HepG2 (cell line): Measurements from ENCODE around the gene SEPTIN12. TPM values are rescaled to one million over a fixed set of nuclear protein-coding genes. Genes with fewer than 3 reads are reported as not detected.
A peak's percentile ranks its signal among the peaks of the same experiment; 100 is the strongest.

Source experiments
- CBFB ChIP-seq: sonication (generic); formaldehyde crosslinking; IDR thresholded peaks from 2 replicates; pipeline ENCODE4 v1.4.0; 2020; ENCODE audit warnings: missing genetic modification reagents
- HDAC1 ChIP-seq: sonication (generic); formaldehyde crosslinking; IDR thresholded peaks from 2 replicates; pipeline ENCODE4 v1.5.1; 2020; ENCODE audit warnings: mild to moderate bottlenecking, missing genetic modification reagents
- HNF4G ChIP-seq, 2 experiments: sonication (generic) in 1 of 2; formaldehyde crosslinking in 1 of 2; IDR thresholded peaks; 2 replicates each; pipeline versions ENCODE4 v1.4.0 to v1.6.1; 2011 to 2020; ENCODE audit warnings: borderline replicate concordance in 2 of 2, low read depth in 2 of 2, mild to moderate bottlenecking in 2 of 2, low read length in 1 of 2, missing genetic modification reagents in 1 of 2, moderate library complexity in 1 of 2
- MBNL3 ChIP-seq: fragments of 250-450 bp; sonication (Bioruptor Pico); conservative IDR thresholded peaks from 2 replicates; pipeline ENCODE4 v1.8.0; 2022; ENCODE audit warnings: mild to moderate bottlenecking, inconsistent platforms
- STAT5B ChIP-seq: sonication (generic); formaldehyde crosslinking; IDR thresholded peaks from 2 replicates; pipeline ENCODE4 v1.4.0; 2020; ENCODE audit warnings: missing genetic modification reagents
- ZNF619 ChIP-seq: sonication (generic); formaldehyde crosslinking; IDR thresholded peaks from 2 replicates; pipeline ENCODE4 v1.4.0; 2020; ENCODE audit warnings: mild to moderate bottlenecking, missing genetic modification reagents
- ZNF850 ChIP-seq: sonication (generic); formaldehyde crosslinking; conservative IDR thresholded peaks from 2 replicates; pipeline ENCODE4 v1.9.0; 2021; ENCODE audit warnings: mild to moderate bottlenecking, missing genetic modification reagents
- ZSCAN29 ChIP-seq: sonication (generic); formaldehyde crosslinking; conservative IDR thresholded peaks from 2 replicates; pipeline ENCODE4 v1.4.0; 2020; ENCODE audit warnings: mild to moderate bottlenecking, missing genetic modification reagents
- polyA plus RNA-seq, 8 experiments: library from polyadenylated mRNA; depleted of rRNA in 3 of 8; stranded (reverse) in 7 of 8; unstranded in 1 of 8; fragments of >200 nt; fragmentation: Illumina TruSeq in 4 of 8; extraction: Trizol in 4 of 8; gene quantifications; 2 replicates each; pipeline versions ENCODE4 v1.2.1 to v1.2.3, GENCODE V29; 2011 to 2016; ENCODE audit warnings: low read depth in 4 of 8, missing spikeins in 1 of 8, mixed read lengths in 1 of 8; ENCODE audit not compliant: insufficient read depth in 1 of 8
- total RNA-seq, 5 experiments: library from RNA; depleted of rRNA; stranded (reverse); fragments of >200 nt; fragmentation: Illumina TruSeq; extraction: Trizol; gene quantifications; 2 replicates each; pipeline ENCODE4 v1.2.3, GENCODE V29; 2016; ENCODE audit warnings: low read depth in 1 of 5
- TF ChIP-seq, protein P1 (sequence below): sonication (generic); formaldehyde crosslinking; IDR thresholded peaks from 2 replicates; pipeline ENCODE4 v1.4.0; 2020; ENCODE audit warnings: missing genetic modification reagents, mild to moderate bottlenecking, borderline replicate concordance
- TF ChIP-seq, protein P2 (sequence below): sonication (generic); formaldehyde crosslinking; IDR thresholded peaks from 2 replicates; pipeline ENCODE4 v1.4.0; 2020; ENCODE audit warnings: mild to moderate bottlenecking, missing genetic modification reagents
- TF ChIP-seq, protein P3 (sequence below): sonication (generic); formaldehyde crosslinking; IDR thresholded peaks from one replicate; pipeline ENCODE4 v1.5.1; 2020; ENCODE audit warnings: mild to moderate bottlenecking, missing genetic modification reagents; ENCODE audit errors: not compliant biosample characterization
- TF ChIP-seq, protein P4 (sequence below): sonication (generic); IDR thresholded peaks from 2 replicates; pipeline ENCODE4 v1.6.1; 2016; ENCODE audit warnings: low read depth, borderline replicate concordance

SEPTIN12 gene
- total and polyA plus RNA-seq, 2 of the 13 experiments (the other 11 are each of a cell fraction or from before 2014, with no cell fraction given) = 0.22 TPM; not detected in 1

DNA sequence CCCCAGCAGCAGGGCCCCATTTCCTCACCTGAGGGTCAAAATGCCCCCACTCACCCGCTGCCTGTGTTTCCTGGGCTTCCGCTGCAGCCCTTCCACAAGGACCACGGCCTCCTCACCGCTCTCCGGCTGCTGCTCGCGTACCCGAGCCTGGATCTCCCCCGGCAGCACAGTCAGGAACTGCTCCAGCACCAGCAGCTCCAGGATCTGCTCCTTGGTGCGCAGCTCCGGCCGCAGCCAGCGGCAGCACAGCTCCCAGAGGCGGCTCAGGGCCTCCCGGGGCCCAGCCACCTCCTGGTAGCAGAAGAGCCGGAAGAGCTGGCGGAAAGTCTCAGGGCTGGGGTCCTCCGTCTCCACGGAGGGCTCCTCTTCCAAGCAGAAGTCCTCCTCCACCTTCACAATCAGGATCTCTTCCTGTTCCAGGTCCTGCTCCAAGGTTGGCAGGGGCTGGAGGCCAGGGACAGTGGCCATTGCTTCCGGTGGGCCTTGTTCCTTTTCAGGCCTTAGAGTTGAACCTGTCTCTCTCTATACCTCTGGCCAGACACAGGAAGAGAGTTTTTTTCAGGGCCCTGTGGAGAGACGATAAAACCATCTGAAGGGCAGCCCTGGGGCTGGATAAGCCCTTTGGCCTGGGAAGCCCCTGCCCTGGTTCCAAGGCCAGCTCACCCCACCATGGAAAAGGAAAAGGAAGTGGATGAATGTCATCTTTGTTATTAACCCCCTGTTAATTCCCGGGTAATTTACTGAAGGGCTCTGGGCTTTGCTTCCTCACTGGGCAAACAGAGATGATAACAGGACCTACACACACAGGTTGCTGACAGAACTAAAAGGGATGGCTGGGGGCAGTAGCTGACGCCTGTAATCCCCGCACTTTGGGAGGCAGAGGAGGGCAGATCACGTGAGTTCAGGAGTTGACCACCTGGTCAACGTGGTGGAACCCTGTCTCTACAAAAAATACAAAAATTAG lies 22.4 kb downstream of the SEPTIN12 start (continued):
- TF ChIP-seq, protein P1, sequence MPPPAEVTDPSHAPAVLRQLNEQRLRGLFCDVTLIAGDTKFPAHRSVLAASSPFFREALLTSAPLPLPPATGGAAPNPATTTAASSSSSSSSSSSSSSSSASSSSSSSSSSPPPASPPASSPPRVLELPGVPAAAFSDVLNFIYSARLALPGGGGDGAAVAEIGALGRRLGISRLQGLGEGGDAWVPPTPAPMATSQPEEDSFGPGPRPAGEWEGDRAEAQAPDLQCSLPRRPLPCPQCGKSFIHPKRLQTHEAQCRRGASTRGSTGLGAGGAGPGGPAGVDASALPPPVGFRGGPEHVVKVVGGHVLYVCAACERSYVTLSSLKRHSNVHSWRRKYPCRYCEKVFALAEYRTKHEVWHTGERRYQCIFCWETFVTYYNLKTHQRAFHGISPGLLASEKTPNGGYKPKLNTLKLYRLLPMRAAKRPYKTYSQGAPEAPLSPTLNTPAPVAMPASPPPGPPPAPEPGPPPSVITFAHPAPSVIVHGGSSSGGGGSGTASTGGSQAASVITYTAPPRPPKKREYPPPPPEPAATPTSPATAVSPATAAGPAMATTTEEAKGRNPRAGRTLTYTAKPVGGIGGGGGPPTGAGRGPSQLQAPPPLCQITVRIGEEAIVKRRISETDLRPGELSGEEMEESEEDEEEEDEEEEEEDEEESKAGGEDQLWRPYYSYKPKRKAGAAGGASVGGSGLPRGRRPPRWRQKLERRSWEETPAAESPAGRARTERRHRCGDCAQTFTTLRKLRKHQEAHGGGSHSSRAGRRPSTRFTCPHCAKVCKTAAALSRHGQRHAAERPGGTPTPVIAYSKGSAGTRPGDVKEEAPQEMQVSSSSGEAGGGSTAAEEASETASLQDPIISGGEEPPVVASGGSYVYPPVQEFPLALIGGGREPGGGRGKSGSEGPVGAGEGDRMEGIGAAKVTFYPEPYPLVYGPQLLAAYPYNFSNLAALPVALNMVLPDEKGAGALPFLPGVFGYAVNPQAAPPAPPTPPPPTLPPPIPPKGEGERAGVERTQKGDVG (CRISPR knock-in tag) = no peak
- TF ChIP-seq HNF4G (IDR thresholded peaks at IDR 0.05; ENCODE audit: borderline replicate concordance, low read depth, low read length) = no peak
- TF ChIP-seq HNF4G (CRISPR knock-in tag; IDR thresholded peaks at IDR 0.05; ENCODE audit: borderline replicate concordance, low read depth) = no peak
- TF ChIP-seq, protein P2, sequence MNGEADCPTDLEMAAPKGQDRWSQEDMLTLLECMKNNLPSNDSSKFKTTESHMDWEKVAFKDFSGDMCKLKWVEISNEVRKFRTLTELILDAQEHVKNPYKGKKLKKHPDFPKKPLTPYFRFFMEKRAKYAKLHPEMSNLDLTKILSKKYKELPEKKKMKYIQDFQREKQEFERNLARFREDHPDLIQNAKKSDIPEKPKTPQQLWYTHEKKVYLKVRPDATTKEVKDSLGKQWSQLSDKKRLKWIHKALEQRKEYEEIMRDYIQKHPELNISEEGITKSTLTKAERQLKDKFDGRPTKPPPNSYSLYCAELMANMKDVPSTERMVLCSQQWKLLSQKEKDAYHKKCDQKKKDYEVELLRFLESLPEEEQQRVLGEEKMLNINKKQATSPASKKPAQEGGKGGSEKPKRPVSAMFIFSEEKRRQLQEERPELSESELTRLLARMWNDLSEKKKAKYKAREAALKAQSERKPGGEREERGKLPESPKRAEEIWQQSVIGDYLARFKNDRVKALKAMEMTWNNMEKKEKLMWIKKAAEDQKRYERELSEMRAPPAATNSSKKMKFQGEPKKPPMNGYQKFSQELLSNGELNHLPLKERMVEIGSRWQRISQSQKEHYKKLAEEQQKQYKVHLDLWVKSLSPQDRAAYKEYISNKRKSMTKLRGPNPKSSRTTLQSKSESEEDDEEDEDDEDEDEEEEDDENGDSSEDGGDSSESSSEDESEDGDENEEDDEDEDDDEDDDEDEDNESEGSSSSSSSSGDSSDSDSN (CRISPR knock-in tag) = peak; percentile 18; the same call in 1 of the 2 replicates
- TF ChIP-seq STAT5B (CRISPR knock-in tag) = no peak
- TF ChIP-seq CBFB (CRISPR knock-in tag) = no peak
- no peak for TF ChIP-seq ZNF850 (CRISPR knock-in tag)
- TF ChIP-seq, protein P3, sequence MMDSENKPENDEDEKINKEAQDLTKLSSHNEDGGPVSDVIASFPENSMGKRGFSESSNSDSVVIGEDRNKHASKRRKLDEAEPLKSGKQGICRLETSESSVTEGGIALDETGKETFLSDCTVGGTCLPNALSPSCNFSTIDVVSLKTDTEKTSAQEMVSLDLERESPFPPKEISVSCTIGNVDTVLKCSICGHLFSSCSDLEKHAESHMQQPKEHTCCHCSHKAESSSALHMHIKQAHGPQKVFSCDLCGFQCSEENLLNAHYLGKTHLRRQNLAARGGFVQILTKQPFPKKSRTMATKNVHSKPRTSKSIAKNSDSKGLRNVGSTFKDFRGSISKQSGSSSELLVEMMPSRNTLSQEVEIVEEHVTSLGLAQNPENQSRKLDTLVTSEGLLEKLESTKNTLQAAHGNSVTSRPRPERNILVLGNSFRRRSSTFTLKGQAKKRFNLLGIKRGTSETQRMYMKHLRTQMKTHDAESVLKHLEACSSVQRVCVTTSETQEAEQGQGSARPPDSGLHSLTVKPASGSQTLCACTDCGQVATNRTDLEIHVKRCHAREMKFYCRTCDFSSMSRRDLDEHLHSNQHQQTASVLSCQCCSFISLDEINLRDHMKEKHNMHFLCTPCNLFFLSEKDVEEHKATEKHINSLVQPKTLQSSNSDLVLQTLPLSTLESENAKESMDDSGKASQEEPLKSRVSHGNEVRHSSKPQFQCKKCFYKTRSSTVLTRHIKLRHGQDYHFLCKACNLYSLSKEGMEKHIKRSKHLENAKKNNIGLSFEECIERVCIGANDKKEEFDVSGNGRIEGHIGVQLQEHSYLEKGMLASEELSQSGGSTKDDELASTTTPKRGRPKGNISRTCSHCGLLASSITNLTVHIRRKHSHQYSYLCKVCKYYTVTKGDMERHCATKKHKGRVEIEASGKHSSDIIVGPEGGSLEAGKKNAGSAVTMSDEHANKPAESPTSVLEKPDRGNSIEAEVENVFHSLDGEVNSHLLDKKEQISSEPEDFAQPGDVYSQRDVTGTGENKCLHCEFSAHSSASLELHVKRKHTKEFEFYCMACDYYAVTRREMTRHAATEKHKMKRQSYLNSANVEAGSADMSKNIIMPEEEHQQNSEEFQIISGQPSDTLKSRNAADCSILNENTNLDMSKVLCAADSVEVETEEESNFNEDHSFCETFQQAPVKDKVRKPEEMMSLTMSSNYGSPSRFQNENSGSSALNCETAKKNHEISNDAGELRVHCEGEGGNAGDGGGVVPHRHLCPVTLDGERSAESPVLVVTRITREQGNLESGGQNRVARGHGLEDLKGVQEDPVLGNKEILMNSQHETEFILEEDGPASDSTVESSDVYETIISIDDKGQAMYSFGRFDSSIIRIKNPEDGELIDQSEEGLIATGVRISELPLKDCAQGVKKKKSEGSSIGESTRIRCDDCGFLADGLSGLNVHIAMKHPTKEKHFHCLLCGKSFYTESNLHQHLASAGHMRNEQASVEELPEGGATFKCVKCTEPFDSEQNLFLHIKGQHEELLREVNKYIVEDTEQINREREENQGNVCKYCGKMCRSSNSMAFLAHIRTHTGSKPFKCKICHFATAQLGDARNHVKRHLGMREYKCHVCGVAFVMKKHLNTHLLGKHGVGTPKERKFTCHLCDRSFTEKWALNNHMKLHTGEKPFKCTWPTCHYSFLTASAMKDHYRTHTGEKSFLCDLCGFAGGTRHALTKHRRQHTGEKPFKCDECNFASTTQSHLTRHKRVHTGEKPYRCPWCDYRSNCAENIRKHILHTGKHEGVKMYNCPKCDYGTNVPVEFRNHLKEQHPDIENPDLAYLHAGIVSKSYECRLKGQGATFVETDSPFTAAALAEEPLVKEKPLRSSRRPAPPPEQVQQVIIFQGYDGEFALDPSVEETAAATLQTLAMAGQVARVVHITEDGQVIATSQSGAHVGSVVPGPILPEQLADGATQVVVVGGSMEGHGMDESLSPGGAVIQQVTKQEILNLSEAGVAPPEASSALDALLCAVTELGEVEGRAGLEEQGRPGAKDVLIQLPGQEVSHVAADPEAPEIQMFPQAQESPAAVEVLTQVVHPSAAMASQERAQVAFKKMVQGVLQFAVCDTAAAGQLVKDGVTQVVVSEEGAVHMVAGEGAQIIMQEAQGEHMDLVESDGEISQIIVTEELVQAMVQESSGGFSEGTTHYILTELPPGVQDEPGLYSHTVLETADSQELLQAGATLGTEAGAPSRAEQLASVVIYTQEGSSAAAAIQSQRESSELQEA (CRISPR knock-in tag) = no peak
- TF ChIP-seq, protein P4, sequence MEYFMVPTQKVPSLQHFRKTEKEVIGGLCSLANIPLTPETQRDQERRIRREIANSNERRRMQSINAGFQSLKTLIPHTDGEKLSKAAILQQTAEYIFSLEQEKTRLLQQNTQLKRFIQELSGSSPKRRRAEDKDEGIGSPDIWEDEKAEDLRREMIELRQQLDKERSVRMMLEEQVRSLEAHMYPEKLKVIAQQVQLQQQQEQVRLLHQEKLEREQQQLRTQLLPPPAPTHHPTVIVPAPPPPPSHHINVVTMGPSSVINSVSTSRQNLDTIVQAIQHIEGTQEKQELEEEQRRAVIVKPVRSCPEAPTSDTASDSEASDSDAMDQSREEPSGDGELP = no peak
- TF ChIP-seq HDAC1 (CRISPR knock-in tag) = peak; percentile 53; the same call in 1 of the 2 replicates
- TF ChIP-seq ZSCAN29 (CRISPR knock-in tag) = peak; percentile 77
- TF ChIP-seq MBNL3 = no peak
- TF ChIP-seq ZNF619 (CRISPR knock-in tag) = no peak
